ENCODE data around the gene DHX15.

Gene DHX15

DNA sequence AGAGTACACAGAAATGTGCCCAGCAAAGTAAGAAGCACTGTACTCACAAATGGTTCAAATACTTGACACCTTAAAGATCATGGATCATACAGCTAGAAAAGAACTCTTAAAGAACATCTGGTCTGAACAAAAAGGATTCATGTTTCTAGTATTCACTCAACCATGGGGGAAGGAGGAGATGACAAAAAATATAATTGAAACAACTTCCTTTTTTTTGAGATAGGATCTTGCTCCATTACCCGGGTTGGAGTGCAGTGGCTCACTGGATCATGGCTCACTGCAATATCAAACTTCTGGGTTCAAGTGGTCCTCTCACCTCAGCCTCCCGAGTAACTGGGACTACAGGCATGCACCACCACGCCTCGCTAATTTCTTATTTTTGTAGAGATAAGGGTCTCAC lies 6.0 kb downstream of the DHX15 start:
- no peak for DNase-seq

DNA sequence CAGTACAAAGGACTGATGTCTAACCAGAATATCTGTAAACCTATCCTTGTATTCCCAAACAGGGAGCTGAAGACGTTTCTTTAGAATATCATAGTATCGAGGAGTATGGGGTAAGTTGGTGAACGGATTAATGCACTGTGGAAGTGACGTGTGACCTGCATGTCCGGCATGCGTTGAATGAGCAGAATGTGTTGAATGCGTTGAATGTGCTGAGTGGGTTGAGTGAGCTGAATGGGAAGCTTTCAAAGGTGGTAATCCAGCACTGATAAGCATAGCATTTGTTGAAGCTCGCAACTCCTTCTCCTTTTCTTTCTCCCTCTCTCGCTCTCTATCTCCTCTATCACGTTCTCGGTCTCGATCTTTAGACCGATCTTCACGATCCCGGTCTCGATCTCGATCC lies 8.1 kb downstream of the DHX15 start:
- no peak for DNase-seq

DNA sequence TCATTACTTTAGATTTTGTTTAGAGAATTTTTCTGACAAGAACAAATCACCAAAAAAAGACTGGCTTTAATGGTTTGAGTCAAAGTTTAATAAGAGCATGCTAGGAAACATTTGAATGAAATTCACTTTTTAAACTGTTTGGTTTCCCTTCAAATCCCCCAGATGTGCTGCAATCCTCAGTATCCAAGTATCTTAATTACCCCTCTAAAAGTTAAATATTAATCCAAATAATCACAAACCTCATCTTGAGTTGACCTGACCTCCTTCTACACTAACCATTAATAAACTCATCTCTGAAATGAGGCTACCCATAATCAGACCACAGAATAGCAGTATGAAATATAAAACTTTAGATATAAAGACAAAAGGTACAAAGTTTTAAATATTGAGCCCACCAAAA lies 10.1 kb downstream of the DHX15 start:
- no peak for DNase-seq

DNA sequence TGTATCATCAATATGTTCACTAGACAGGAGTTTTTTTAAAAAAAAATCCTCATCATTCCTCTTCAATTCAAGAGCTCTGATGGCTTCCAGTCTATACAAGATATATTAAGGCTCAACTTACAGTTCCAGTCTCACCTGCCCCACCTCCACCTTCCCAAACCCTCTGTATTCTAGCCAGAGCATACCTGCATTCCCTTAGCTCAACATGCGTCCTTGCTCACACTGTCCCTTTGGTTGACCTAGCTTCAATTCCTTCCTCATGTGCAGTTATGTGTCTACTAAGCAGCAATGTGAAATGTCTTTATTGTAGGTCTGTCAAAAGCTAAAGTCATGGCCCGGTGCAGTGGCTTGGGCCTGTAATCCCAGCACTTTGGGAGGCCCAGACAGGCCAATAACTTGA lies 10.8 kb downstream of the DHX15 start:
- no peak for DNase-seq

DNA sequence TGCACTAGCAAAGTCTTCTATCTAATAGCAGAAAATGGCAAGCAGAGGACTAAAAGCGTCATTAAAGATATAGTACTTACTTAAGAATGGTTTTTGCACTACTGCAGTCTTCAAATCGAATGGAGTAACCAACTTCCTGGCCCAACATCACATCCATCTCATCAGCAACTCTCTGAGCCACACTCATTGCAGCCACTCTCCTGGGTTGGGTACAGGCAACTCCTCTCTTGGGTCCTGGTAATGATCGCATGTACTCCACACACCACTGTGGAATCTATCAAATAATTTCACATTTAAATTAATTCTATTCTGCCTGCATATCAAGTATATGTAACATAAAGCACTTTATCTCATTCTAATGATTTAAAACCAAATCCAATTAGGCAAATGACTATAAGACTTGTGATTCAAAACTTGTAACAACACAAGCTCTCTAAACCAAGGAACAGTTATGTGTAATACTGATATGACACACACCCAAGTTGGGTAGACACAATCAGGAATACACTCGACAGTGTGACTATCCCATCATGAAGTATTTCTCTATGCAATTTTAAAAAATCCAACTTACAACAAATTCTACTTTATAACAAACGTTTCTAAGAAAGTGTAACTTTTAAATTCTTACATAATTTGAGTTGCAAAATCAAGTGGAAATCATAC lies 13.6 kb downstream of the DHX15 start:
- DNase-seq = no peak

DNA sequence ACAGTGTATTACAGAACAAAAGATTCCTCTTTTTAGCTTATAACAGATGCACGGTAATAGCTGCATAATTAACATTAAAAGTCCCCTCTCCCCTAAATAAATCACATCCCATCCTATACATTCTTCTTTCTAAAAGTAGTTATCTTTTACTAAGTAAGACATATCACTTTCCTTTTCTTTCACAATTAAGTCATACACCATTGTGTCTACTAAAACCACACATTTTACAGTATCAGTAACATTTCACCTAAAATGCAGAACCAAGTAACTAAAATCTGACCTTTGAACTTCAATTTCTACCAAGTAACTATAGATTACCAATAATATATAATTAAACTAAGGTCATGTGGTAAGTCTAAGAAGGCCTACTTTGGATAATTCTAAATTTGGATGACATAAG lies 14.2 kb downstream of the DHX15 start:
- DNase-seq = no peak

DNA sequence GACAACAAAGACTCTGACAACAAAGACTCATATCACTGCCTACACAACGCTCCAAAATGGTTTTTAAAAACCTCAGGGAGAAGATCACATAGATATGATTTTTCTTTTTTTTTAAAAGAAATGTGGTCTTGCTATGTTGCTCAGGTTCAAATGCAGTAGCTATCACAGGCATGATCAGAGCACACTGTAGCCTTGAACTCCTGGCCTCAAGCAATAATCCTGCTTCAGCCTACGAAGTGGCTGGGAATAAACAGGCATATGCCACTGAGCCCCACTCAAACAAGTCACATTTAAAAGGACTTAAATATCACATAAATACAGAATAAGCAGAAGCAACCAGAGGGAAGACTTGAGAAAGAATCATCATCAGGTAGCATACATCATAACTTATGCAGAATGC lies 14.7 kb downstream of the DHX15 start:
- DNase-seq = no peak

DNA sequence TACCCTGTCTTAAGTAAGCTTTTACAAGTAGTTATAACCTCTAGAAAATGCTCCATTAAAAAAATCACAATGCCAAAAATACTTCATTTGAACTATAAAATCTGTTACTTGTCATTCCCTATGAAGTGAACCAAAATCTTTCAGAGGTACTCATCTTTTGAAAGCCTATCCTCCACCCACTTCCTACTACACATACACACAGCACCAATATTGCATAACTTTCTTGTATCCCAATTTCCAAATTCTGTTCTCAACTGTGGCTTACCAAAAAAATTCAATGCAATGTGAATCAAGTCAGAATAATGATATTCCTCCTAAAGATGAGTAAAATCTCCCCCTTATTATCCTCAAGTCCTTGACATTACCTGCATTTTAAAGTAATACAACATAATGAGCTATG lies 15.9 kb downstream of the DHX15 start:
- DNase-seq = no peak

DNA sequence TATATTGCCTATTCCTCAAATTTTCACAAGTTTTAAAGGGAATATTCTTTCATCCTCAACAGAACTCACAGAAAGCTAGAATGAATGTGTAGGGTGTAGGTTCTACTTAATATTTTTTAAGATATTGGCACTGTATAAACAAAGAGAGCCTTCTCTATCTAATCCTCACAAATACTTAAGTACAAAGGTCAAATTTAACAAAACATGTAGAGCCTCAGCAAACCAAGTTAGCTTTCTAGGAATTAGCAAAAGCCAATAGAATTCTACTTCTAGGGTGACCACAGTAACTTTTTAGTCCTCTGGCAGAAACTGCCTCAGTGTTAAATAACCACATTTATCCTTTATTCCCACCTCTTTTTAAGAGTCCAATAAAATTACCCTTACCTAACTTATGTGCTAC lies 19.3 kb downstream of the DHX15 start:
- DNase-seq = no peak

DNA sequence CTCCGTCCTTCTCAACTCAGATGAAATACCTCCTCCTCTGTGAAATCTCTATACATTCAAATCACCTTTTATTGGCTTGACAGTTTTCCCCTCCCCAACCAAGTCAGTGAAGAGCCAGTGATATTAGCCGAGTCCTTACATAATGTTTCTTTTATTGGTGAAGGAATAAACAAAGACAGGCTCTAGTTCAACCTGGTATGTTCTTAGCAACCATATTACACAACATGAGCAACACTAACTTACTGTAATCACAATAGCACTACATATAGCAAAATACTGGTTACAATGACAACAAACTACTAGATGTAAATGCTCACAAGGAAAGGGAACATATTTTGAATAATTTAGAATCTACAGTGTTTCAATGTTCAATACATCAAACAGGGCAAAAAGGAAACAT lies 19.9 kb downstream of the DHX15 start:
- no peak for DNase-seq

DNA sequence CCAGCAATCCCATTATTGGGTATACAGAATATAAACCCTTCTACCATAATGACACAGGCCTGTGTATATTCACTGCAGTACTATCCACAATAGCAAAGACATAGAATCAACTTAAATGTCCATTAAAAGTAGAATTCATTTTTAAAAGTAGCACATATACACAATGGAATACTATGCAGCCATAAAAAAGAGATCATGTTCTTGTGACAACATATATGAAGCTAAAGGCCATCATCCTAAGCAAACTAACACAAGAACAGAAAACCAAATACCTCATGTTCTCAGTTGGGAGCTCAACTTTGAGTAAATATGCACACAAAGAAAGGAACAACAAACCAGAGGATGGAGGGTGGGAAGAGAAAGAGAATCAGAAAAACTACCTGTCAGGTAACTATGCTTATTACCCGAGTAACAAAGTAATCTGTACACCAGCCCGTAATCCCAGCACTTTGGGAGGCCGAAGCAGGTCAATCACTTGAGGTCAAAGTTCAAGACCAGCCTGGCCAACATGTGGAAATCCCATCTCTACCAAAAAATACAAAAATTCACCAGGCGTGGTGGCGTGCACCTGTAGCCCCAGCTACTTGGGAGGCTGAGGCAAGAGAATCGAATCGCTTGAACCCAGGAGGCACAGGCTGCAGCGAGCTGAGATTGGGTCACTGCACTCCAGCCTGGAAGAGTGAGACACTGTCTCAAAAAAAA lies 22.8 kb downstream of the DHX15 start:
- DNase-seq = no peak

DNA sequence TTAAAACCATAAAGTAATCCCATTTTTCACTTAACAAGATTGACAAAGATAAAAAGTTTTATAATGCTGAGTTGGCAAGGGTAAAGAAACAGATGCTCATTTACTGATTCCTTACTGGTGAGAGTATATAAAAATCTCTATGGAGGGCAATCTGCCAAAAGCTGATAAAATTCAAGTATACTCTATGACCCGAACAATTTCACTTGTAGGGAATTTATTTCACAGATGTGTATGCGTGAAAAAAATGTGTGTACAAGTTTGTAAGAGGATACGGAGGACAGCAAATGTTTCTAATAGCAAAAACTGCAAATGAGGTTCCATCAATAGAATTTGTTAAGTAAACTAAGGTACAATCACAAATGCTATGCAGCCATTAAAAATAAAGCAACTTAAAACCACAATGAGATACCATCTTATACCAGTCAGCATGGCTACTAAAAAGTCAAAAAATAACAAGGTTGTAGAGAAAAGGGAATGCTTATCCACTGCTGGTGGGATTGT lies 23.4 kb downstream of the DHX15 start:
- DNase-seq = no peak

DNA sequence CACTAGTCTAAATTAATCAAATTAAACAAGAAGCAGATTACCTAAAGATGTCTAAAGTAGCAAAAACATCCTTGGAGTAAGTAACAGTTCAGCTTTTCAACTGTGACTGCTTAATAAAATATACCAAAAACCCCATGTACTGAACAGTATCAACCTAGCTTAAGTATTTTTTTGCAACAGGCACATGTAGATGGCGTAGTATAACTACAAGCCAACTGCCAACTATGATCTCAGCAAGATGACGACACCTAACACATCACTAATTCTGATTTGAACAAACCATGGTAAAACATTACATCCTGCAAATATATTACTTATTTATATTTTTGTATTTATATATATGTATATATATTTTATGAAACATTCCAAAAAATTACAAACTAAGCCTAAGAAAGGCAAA lies 24.5 kb downstream of the DHX15 start:
- no peak for DNase-seq

DNA sequence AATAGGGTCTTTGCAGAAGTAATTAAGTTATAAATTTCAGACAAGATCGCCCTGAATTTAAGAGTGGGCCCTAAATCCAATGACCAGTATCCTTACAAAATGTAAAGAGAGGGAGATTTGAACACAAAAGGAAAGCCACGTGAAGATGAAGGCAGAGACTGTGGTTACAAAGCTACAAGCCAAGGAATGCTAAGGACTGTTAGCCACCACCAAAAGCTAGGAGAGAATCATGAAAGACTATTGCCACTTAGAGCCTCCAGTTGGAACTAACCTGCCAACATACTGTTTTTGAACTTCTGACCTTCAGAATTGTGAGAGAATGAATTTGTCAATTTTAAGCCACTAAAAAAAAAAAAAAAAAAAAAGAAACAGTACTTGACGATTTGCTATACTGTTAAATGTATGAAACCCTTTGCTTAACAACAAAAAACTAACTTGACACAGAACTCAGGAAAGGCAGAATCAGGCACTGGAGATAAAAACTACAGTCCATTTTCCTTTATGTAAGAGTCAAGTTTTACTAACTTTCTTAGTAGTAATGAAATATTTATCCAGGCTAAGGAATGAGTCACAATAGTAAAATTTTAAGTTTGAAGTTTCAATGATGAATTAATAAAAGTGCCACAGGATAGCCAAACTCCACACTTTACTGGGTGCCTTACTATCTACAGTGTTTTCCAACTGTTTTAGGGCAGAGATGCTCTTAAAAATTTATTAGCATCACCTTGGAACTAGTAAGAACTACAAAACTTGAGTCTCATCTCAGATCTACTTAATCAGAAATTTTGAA lies 25.1 kb downstream of the DHX15 start:
- DNase-seq = no peak

DNA sequence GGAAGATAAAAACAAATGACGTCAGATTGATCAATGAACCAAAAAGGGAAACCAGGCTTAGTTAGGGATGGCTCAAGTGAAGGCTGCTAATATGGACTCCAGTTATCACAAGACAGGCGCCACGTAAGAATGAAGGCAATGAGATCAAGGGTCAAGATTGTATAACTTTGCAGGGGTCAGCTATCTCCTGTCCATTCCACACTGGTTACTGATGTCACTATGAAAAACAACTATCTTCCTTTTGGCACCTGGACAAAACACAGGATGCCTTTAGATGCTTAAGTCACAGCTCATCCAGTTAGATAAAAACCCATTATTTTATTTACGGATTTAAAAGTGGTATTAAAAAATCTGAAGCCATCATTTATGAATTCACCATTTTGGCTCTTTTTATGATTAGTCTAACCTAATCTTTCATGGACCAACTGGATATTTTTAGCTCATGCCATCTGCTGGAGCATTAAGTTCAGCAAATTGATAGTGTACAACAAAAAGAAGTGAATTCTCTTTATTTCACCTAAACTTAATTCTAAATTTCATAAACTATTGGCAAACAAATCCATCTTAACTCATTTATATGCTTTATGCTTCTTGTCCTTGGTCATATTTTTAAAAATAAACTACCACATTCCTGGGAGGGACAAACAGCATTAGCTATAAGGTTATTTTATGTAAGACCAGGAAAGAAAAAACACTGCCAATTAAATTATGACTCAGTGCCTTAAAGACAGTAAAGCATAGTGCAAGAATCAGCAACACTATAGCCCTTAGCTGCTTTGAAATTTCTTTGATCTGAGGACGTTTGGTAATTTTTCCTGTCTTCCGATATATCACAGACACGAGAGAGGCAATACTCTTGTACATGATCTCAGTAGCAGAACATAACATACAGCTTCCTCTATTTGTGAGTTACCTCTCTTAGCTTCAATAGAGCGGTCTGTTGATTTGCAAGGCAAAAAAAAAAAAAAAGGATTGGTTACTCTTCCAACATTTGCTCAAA lies 27.0 kb downstream of the DHX15 start:
- DNase-seq = no peak

DNA sequence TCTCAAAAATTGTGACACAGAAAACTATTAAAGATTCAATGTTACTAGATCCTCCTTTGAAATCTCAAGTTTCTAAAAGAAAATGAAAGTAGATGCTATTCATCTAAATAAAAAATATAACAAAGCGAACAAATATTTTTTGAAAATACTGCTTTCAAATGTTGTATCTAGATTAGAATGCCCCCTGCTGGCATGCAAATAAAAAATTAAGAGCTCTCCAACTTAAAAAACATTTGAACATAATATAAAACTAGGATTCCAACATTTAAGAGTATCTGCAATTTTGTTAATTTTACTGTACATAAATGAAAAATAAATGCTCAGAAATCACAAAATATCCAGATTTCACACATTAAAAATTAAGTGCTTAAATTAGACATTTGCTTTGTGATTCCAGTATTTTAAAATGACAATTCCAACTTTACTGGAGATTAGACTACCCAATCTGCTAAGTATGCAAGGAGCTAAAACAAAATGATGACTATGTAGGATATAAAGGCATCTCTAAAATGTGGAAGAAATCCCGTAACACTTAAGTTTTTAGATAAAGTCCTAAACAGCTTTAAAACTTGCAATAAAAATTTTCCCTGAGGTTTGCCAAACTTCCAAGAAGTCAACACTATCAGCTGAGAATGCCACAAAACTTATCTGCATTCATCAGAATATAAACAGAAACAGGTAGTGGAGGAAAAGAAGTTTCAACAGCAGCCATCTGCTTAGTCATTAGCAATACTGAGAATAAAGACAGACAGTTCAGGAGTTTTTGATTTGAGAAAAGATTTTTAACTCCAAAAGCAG lies 32.7 kb downstream of the DHX15 start:
- DNase-seq = no peak

DNA sequence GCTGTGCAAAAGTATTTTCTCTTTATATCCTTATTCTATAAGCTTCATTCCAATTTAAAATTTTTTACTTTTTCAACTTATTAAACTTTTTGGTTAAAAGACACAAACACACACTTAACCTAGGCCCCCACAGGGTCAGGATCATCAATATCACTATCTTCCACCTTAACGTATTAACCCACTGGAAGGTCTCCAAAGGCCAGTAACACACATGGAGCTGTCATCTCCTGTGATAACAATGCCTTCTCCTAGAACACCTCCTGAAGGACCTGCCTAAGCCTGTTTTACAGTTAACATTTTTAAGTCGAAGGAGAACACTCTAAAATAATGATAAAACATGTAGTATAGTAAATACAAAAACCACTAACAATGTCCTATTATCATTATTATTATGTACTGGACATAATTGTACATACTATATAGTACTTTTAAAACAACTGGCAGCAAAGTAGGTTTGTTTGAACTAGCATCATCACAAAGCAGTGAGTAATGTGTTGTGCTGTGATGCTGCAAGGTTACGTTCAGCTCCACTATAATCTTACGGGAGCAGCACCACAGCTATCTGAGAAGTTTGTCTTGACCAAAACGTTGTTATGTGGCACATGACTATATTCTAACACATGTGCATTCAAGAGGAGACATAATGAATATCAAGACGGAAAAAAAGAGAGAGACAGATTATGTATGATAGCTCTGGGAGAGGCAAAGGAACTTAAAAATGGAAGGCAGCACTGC lies 33.7 kb downstream of the DHX15 start:
- no peak for DNase-seq

DNA sequence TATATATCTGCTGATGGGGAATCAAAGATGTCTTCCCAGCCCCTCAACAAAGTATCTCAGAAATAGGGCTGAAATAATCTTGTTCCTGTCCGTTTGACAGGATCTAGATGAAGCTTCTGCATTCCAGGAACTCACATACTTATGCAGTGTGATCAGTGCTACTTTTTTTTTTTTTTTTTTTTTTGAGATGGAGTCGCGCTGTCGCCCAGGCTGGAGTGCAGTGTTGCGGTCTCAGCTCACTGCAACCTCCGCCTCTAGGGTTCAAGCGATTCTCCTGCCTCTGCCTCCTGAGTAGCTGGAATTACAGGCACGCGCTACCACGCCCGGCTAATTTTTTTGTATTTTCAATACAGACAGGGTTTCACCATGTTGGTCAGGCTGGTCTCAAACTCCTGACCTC lies 36.4 kb downstream of the DHX15 start:
- DNase-seq = no peak

DNA sequence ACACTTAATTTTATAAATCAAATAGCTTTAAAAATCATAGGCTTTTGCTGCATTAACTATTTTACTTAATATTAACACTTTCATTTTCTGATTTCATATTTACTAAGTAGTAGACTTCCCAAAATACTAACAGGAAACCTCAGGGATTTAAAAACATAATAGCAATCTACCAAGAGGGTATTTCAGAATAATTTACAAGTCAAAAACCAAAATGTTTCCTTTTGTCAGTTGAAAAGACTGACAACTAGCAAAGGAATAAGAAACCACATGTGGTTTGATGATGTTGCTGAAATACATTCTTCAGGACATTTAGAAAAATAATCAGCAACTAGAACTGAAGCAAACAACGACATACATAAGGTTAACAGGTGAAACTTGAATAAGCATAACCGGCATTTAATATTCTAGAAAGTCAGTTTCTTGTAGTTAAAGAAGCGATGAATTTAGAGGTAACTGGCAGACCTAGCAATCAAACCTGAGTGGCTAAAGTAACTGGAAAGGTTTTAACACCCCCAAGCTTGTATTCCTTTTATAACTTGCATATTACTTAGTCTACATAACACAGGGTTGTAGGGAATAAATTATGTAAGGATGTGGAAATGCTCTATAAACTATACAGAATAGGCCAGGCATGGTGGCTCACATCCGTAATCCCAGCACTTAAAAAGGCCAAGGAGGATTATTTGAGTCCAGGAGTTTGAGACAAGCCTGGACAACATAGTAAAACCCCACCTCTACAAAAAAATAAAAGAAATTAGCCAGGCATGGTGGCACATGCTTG lies 40.0 kb downstream of the DHX15 start:
- no peak for DNase-seq

DNA sequence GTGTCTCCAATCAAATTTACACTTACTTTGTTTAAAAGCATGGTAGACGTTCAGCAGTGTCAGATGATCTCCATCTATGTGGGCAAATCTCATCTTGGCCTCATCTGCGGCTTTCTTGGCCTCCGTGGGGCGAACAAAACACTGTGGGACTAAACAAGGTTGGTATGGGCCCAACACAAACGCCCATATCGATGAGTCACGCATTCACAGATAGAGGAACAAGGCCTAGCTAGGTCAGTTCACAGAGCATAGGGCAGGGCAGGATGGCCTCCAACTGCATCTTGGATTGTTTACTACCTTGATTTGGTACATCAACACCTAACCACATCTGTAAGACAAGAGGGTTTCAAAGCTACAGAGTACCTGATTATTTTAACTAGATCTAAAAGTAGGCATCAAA lies 47.3 kb downstream of the DHX15 start:
- no peak for DNase-seq
